Measurements from ENCODE around the gene SLC9A9.

GRCh38 chr3:143819890-143820289, 28.4 kb downstream of the SLC9A9 start:
- TF ChIP-seq, protein P1, sequence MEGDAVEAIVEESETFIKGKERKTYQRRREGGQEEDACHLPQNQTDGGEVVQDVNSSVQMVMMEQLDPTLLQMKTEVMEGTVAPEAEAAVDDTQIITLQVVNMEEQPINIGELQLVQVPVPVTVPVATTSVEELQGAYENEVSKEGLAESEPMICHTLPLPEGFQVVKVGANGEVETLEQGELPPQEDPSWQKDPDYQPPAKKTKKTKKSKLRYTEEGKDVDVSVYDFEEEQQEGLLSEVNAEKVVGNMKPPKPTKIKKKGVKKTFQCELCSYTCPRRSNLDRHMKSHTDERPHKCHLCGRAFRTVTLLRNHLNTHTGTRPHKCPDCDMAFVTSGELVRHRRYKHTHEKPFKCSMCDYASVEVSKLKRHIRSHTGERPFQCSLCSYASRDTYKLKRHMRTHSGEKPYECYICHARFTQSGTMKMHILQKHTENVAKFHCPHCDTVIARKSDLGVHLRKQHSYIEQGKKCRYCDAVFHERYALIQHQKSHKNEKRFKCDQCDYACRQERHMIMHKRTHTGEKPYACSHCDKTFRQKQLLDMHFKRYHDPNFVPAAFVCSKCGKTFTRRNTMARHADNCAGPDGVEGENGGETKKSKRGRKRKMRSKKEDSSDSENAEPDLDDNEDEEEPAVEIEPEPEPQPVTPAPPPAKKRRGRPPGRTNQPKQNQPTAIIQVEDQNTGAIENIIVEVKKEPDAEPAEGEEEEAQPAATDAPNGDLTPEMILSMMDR (IDR thresholded peaks at IDR 0.05) = no peak
- TF ChIP-seq POLR2A (IDR thresholded peaks at IDR 0.05) = no peak

All from prostate gland (tissue), 2 donors.